HG03571 (cell line): ENCODE measurements around the gene DNAH2.
"Not testable (repeated sequence)": the region's sequence is repeated elsewhere in the genome, so short reads cannot be mapped to it uniquely, and the experiment has no call there.

Experiments
- ATAC-seq: cut with Tn5 transposase; IDR thresholded peaks from one replicate; pipeline ENCODE4 v1.9.1; 2021; ENCODE audit not compliant: unreplicated experiment

DNAH2 gene

DNA sequence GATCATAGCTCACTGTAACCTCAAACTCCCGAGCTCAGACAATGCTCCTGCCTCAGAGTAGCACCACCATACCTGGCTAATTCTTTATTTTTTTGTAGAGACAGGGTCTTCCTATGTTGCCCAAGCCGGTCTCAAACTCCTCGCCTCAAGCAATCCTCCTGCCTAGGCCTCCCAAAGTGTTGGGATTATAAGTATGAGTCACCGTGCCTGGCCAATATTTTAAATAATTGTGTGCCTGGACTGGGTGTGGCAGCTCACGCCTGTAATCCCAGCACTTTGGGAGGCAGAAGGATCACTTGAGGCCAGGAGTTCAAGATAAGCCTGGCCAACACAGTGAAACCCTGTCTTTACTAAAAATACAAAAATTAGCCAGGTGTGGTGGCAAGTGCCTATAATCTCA, 146.8 kb downstream of the DNAH2 start:
- ATAC-seq = not testable (repeated sequence)

DNA sequence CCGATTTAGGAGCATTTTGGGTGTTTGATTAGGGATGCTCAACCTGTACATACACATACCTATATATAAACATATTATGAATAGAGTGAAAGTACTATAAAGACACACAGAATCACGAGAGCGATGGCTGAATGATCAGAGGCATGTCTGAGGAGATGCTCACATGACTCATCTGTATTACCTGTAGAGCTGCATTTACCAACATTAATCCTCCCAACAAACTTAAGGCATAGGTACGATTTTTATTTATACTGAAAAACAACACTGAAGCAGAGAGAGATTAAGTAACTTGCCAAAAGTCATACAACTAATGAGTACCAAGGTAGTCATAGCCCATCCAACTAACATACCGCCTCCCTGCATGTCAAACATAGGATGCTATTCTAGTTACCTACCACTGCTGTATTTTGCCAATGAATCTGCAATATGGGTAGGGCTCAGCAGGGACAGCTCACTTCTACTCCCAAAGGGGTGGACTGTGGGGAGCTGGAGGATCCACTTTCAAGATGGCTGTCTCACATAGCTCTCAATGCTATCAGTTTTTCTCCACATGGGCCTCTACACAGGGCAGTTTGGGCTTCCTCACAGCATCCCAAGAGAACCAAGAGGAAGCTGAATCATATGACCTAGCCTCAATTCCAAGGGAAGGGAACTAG, 147.6 kb downstream of the DNAH2 start:
- no peak for ATAC-seq

DNA sequence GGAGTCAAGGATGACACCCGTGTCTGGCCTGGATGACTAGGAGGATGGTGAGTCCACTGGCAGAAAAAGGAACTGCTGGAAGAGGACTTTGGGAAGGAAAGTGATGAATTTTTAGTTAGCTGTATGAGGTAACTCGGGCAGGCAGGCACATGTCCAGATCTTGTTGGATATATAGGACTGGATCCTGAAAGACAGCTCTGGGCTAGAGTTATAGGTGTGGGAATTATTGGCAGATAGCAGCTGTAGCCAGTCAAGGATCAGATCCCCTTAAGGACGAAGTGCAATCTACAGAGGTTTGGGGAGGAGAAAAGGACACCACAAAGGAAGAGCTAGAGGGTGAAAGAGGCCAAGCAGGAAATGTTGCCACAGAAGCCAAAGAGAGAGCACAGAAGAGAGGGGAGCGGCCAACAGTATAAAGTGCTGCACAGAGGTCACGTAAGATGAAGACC, 150.4 kb downstream of the DNAH2 start:
- ATAC-seq = no peak

DNA sequence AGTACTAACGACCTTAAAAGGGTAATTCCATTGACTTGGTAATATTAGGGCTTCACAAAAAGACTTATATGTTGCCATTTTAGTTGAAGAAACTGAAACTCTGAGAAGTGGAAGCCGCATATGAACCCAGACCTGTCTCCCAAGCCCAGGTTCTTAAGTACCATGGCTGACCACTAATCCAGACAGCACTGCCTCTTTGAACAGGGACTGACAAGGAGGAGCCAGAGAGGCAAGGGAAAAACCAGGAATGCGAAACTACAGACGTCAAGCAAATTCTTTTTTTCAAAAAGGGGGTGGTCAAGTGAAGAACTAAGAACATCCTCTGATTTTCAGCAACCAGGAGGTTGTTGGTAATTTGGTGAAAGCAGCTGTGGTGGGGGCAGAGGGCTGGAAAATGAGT, 155.5 kb downstream of the DNAH2 start:
- no peak for ATAC-seq

DNA sequence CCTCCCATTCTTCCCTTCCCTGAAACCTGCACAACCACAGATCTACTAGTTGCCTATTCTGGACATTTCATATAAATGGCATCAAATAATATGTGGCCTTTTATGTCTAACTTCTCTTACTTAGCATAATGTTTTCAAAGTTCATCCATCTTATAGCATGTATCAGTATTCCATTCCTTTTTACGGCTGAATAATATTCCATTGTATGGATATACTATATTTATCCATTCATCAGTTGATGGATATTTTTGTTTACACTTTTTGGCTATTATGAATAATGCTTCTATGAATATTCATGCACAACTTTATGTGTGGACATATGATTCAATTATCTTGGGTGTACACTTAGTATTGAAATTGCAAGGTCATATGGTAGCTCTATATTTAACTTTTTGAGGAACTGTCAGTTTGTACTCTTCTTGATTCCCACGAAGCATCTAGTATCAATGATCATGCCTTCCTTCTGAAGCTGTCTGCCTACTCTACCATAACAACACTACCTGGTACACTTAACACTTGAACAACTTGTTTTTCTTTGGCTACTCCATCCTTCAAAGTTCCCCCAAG, 158.3 kb downstream of the DNAH2 start:
- no peak for ATAC-seq

DNA sequence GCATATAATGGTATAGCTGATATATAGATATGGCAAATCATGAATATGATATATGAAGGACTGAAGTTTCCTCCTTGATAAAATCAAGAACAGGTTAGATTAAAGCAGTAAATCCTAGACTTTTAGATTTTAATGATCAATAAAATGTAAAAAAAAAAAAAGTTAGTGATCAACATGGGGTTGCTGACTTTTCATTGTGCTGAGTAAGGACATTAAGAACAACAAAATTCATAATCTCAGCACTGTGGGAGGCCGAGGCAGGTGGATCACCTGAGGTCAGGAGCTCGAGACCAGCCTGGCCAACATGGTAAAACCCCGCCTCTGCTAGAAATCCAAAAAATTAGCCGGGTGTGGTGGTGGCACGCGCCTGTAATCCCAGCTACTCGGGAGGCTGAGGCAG, 160.7 kb downstream of the DNAH2 start:
- ATAC-seq = no peak

DNA sequence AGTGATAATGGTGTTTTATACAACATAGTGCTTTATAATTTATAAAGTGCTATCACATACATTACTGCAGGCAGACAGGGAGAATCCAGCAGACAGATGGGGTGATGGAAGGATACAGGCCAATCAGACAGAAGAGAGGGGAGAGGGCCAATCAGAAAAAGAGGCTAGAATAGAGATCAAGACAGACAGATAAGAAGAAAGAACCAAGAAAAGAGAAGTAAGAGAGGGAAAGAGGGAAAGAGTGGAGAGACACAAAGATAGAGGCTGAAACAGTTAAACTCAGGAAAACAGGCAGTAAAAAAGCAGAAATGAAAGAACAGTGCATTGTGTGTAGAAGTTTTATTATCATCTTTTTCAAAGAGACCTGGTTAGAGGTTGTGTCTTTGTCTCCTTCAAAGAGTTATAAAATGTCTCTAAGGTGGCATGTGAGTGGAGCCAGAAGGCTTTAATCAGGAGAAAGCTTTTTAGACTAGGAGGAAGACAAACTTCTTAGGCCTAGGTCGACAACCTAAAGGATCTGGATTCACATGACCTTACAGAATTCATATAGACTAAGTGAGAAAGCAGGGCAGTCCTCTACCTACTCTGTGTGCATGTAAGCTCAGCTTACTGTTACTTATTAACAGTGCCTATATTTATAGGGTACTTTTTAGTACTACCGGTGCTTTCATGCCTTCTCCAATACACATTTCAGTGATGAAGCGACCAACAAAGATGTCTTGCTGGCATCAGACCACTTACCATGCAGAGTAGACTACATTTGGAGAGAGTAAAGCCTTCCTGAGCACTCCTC, 162.7 kb downstream of the DNAH2 start:
- ATAC-seq = no peak

DNA sequence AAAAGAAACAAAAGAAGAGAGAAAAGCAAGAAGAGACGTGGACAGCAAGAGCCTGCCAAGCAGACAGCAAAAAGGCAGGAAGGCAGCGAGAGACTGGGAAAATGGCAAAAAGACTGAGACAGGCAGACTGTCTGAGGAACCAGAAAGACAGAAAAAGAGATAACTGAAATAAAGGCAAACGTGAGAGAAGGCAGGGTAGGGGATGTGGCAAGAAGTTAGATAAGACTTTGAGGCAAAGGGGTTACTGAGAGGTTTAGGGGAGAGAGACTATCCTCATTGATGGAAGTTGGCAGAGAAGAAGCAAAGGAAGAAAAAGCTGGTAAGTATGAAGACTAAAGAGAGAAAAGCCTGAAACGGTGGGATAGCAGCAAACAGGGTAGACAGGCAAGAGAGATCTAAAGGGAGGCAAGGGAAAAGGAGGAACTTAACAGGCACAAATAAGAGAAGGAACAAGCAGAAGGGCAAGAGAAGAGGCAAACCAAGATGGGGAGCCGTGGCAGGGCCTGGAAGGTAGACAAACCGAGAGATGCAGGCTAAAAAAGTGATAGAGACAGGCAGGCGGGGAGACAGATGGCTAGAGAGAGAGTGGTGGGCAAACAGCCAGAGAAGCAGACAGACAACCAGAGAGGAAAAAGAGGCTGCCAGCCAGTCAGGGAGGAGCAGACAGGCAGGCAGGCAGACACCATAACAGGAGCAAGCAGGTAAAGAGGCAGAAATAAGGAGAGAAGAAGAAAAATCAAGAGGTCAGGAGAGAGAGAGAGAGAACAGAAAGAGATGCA, 163.9 kb downstream of the DNAH2 start:
- ATAC-seq = no peak

DNA sequence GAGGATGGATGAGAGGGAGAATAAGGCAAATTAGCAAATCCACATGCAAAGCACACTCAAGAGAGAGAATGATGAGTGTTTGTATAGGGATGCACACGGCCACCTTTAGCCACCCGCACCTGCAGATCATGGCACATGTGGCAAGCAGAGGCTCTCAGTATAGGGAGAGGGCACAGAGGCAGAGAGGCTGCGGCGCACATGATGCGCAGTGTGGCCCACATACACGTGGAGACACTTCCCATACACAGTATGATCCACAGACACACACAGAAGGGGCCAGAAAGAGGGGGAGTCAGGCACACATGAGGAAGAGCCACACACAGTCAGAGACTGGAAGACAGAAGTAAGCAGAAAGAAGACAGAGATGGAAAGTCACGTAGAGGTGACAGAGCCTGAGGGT, 164.5 kb downstream of the DNAH2 start:
- ATAC-seq = no peak

DNA sequence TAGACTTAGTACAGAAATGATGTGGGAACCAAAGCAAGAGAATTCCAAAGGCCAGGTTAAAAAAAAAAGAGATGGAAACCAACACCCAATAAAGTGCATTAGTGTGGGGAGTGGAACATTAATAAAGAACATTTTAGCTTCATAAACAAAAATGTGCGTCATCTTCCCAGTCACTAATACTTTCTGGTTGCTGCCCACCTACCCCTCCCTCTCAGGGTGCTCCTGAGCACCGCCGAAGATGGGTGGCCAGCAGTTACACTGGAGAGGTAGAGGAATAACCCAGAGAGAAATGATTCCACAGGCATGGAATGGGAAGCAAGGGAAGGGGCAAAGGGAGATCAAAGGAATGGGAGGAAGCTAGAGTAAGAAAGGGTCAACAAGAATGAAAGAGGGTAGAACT, 165.1 kb downstream of the DNAH2 start:
- ATAC-seq = no peak
